GM12878 (cell line): ENCODE data around the gene BCAS3. TPM values are rescaled to one million over a fixed set of nuclear protein-coding genes. Genes with fewer than 3 reads are reported as not detected.

ENCODE experiments used
- ATAC-seq: fragments of 200-7000 bp; cut with Tn5 transposase; 3 replicates; pipeline ENCODE4 v1.9.1; 2020; ENCODE audit warnings: mild to moderate bottlenecking, moderate library complexity
- BruUV-seq: library from RNA; stranded (reverse); fragments of 400-500 nt; replicated peaks from 2 replicates; lab custom pipeline; 2021; lab: Mats Ljungman, UMichigan
- CTCF ChIA-PET: fragments of 300-600 bp; sonication (Branson Sonifier 250); formaldehyde crosslinking; extraction: SDS; loops from one replicate; lab custom pipeline; 2021; ENCODE audit warnings: inconsistent platforms; lab: Yijun Ruan, JAX
- POLR2A ChIA-PET: fragments of 350-600 bp; formaldehyde crosslinking; extraction: SDS; loops from one replicate; lab custom pipeline; 2021; ENCODE audit warnings: inconsistent platforms; lab: Charles Lee
- RAD21 ChIA-PET: fragments of 300-600 bp; sonication (Branson Sonifier 250); formaldehyde crosslinking; loops from one replicate; lab custom pipeline; 2023; ENCODE audit warnings: antibody characterized with exemption; ENCODE audit not compliant: unreplicated experiment; lab: Charles Lee
- SMC1A ChIA-PET: fragments of 300-600 bp; sonication (Branson Sonifier 250); formaldehyde crosslinking; loops from one replicate; lab custom pipeline; 2023; ENCODE audit not compliant: unreplicated experiment, uncharacterized antibody; lab: Charles Lee
- DNase-seq: peaks from one replicate; pipeline ENCODE4 v3.0.0-alpha.2; 2011; ENCODE audit warnings: low read depth, low spot score
- FAIRE-seq: peaks from 3 replicates; lab custom pipeline; 2011; peaks lifted over from hg19 to GRCh38; lab: Jason Lieb, UNC
- H2AFZ ChIP-seq: 2 replicates; pipeline ENCODE4 v1.6.0; 2011; ENCODE audit warnings: low read depth, low read length, control low read depth; ENCODE audit not compliant: control insufficient read depth
- H3K27ac ChIP-seq: 2 replicates; pipeline ENCODE4 v1.5.1; 2011; ENCODE audit warnings: control low read depth; ENCODE audit not compliant: control insufficient read depth, insufficient read depth
- H3K27me3 ChIP-seq, 2 experiments: replicated peaks in 1 of 2; 2 replicates each; pipeline versions ENCODE4 v1.6.0 to v1.6.1; 2011; ENCODE audit warnings: low read length in 1 of 2; ENCODE audit not compliant: control insufficient read depth in 2 of 2, insufficient read depth in 2 of 2
- H3K36me3 ChIP-seq, 2 experiments: 2 replicates each; pipeline ENCODE4 v1.5.1; 2011; ENCODE audit warnings: low read length in 1 of 2; ENCODE audit not compliant: control insufficient read depth in 2 of 2, insufficient read depth in 2 of 2
- H3K4me1 ChIP-seq: 2 replicates; pipeline ENCODE4 v1.6.1; 2011; ENCODE audit warnings: mild to moderate bottlenecking, low read length, moderate library complexity, mixed read lengths; ENCODE audit not compliant: control insufficient read depth, insufficient read depth
- H3K4me2 ChIP-seq: 2 replicates; pipeline ENCODE4 v1.6.0; 2011; ENCODE audit warnings: control low read depth; ENCODE audit not compliant: control insufficient read depth, insufficient read depth
- H3K4me3 ChIP-seq: fragments of 200-600 bp; sonication (generic); 2 replicates; pipeline ENCODE4 v1.5.1; 2016
- H3K79me2 ChIP-seq: 2 replicates; pipeline ENCODE4 v1.6.0; 2011; ENCODE audit warnings: low read length; ENCODE audit not compliant: control insufficient read depth, insufficient read depth
- H3K9ac ChIP-seq: 2 replicates; pipeline ENCODE4 v1.8.0; 2011; ENCODE audit warnings: low read length, control low read depth, mixed read lengths; ENCODE audit not compliant: control insufficient read depth, insufficient read depth
- H3K9me3 ChIP-seq: replicated peaks from 3 replicates; pipeline ENCODE4 v1.5.1; 2011; ENCODE audit warnings: mild to moderate bottlenecking, low read length; ENCODE audit not compliant: control insufficient read depth, insufficient read depth
- H4K20me1 ChIP-seq: 2 replicates; pipeline ENCODE4 v1.6.0; 2011; ENCODE audit not compliant: control insufficient read depth, insufficient read depth
- CHD1 ChIP-seq: IDR thresholded peaks from 2 replicates; pipeline ENCODE4 v1.6.1; 2012; ENCODE audit warnings: low read depth, low read length, improper control_type of control experiment
- HDGF ChIP-seq: fragments of 450-650 bp; IDR thresholded peaks from 2 replicates; pipeline ENCODE4 v1.6.1; 2016; ENCODE audit warnings: antibody characterized with exemption
- JUNB ChIP-seq: IDR thresholded peaks from 2 replicates; pipeline ENCODE4 v1.6.1; 2016; ENCODE audit warnings: antibody characterized with exemption, mild to moderate bottlenecking
- MTA3 ChIP-seq: IDR thresholded peaks from 2 replicates; pipeline ENCODE4 v1.6.1; 2012; ENCODE audit warnings: low read length, inconsistent platforms, borderline replicate concordance
- WGBS: methylation state at CpG from one replicate; pipeline ENCODE4 v1.1.6; 2016; ENCODE audit warnings: low lambda C conversion rate; ENCODE audit not compliant: insufficient replicate concordance, insufficient coverage; ENCODE audit errors: missing lambda C conversion rate; 5-methylcytosine and 5-hydroxymethylcytosine counted together
- in situ Hi-C: fragments of 300-500 bp; cut with MboI; formaldehyde crosslinking; loops from 9 replicates; pipeline ENCODE4 v1.14.3; 2018; ENCODE audit warnings: mixed read lengths
- intact Hi-C: fragments of 100-400 bp; cut with micrococcal nuclease; formaldehyde crosslinking; loops from one replicate; pipeline ENCODE4 v1.14.2; 2022; ENCODE audit not compliant: unreplicated experiment
- polyA plus RNA-seq, 11 experiments: library from polyadenylated mRNA; depleted of rRNA in 4 of 11; unstranded in 6 of 11; stranded (reverse) in 5 of 11; fragments of >200 nt; fragmentation: Nextera tagmentation in 4 of 11; fragmentation: Illumina TruSeq in 1 of 11; extraction: Ambion mirVana in 4 of 11; extraction: Trizol in 1 of 11; gene quantifications; 1 replicate in 1 of 11; 2 replicates in 10 of 11; pipeline versions ENCODE4 v1.2.1 to v1.2.3, GENCODE V29; 2011 to 2016; ENCODE audit warnings: inconsistent platforms in 2 of 11, missing spikeins in 2 of 11, low read depth in 1 of 11
- total RNA-seq, 4 experiments: library from RNA; depleted of rRNA in 3 of 4; stranded (reverse); fragments of >200 nt in 3 of 4; fragmentation: Illumina TruSeq in 1 of 4; extraction: Trizol in 1 of 4; gene quantifications; 2 replicates each; pipeline versions ENCODE4 v1.2.1 to v1.2.3, GENCODE V29; 2013 to 2021
- TF ChIP-seq, protein P1 (sequence below): fragments of 450-650 bp; IDR thresholded peaks from 2 replicates; pipeline ENCODE4 v1.6.1; 2014; ENCODE audit warnings: mild to moderate bottlenecking
- TF ChIP-seq, protein P2 (sequence below): fragments of 450-650 bp; IDR thresholded peaks from 2 replicates; pipeline ENCODE4 v1.6.1; 2017; ENCODE audit warnings: borderline replicate concordance

Gene BCAS3
- total and polyA plus RNA-seq, 10 of the 15 experiments (the other 5 are each of a cell fraction or from before 2014, with no cell fraction given): 2.1 to 11.0 (median 6.6) TPM

DNA sequence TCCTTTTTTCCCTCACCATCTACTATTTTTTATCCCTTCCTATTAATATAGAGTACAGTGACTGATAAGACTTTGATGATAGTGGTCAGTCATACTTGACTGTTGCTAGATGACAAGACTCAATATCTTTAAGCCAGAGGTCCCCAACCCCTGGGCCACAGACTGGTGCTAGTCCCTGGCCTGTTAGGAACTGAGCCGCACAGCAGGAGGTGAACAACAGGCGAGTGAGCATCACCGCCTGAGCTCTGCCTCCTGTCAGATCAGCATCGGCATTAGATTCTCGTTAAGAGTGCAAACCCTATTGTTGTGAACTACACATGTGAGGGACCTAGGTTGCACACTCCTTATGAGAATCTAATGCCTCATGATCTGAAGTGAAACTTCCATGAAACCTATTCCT is 341.3 kb downstream of the BCAS3 start:
- no peak for FAIRE-seq

More for the DNA sequence above, 341.3 kb downstream of the BCAS3 start:
- Histone ChIP-seq H4K20me1 (no peaks in the 10 kb centered on the region), H3K9ac (no peak overlapping the region), H3K4me2 (no peak overlapping the region), H3K4me3 (no peak overlapping the region), H3K4me1 (no peaks in the 10 kb centered on the region), H2AFZ (no peak overlapping the region), H3K9me3 (no peaks in the 10 kb centered on the region), H3K79me2 (no peaks in the 10 kb centered on the region), H3K27ac (no peak overlapping the region), H3K27me3 (no peaks in the 10 kb centered on the region), H3K36me3 (no peaks in the 10 kb centered on the region)
- POLR2A ChIA-PET: no interaction called here
- no TSS peak for BruUV-seq
- TF ChIP-seq CHD1: no peak
- TF ChIP-seq, protein P1, sequence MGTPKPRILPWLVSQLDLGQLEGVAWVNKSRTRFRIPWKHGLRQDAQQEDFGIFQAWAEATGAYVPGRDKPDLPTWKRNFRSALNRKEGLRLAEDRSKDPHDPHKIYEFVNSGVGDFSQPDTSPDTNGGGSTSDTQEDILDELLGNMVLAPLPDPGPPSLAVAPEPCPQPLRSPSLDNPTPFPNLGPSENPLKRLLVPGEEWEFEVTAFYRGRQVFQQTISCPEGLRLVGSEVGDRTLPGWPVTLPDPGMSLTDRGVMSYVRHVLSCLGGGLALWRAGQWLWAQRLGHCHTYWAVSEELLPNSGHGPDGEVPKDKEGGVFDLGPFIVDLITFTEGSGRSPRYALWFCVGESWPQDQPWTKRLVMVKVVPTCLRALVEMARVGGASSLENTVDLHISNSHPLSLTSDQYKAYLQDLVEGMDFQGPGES: no peak
- TF ChIP-seq MTA3: no peak
- no peak for TF ChIP-seq JUNB
- TF ChIP-seq, protein P2, sequence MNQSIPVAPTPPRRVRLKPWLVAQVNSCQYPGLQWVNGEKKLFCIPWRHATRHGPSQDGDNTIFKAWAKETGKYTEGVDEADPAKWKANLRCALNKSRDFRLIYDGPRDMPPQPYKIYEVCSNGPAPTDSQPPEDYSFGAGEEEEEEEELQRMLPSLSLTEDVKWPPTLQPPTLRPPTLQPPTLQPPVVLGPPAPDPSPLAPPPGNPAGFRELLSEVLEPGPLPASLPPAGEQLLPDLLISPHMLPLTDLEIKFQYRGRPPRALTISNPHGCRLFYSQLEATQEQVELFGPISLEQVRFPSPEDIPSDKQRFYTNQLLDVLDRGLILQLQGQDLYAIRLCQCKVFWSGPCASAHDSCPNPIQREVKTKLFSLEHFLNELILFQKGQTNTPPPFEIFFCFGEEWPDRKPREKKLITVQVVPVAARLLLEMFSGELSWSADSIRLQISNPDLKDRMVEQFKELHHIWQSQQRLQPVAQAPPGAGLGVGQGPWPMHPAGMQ: no peak
- no peak for TF ChIP-seq HDGF
- 98% methylated on average over 5 of the region's 5 CpGs for WGBS
- SMC1A ChIA-PET: interaction anchor here (1.0 kb wide), 1 partner anchor 18 kb away, joined by 3 read pairs; no protein-coding TSS in a partner anchor
- intact Hi-C loops (no loop called here), in situ Hi-C loops (no loop called here)
- no peak for DNase-seq
- RAD21 ChIA-PET: no interaction called here
- ATAC-seq: no peak
- CTCF ChIA-PET: interaction anchor here (0.6 kb wide), 1 partner anchor 227 kb away, joined by 3 read pairs; no protein-coding TSS in a partner anchor
